Astrocyte (in vitro differentiated cells and primary cell): ENCODE data around the gene CSNK2A1.

ENCODE experiments used
- CTCF ChIP-seq: IDR thresholded peaks from 2 replicates; pipeline ENCODE4 v1.5.1; 2011; ENCODE audit warnings: low read depth, mild to moderate bottlenecking, inconsistent platforms, low read length, moderate library complexity; ENCODE audit not compliant: insufficient read depth
- EZH2 ChIP-seq: IDR thresholded peaks from 2 replicates; pipeline ENCODE4 v1.6.1; 2012; ENCODE audit warnings: mild to moderate bottlenecking, low read length, inconsistent platforms; ENCODE audit not compliant: insufficient read depth

GRCh38 chr20:568673-569415, 25.3 kb upstream of the CSNK2A1 start:
- TF ChIP-seq CTCF, result no peak
- TF ChIP-seq EZH2, result no peak
